Raji (cell line): Measurements from ENCODE around the gene TBC1D14.

Experiments
- POLR2A ChIP-seq: IDR thresholded peaks from 2 replicates; pipeline ENCODE4 v1.6.1; 2011; ENCODE audit warnings: low read depth, low read length, control low read depth; ENCODE audit not compliant: insufficient read depth

TBC1D14 gene

DNA sequence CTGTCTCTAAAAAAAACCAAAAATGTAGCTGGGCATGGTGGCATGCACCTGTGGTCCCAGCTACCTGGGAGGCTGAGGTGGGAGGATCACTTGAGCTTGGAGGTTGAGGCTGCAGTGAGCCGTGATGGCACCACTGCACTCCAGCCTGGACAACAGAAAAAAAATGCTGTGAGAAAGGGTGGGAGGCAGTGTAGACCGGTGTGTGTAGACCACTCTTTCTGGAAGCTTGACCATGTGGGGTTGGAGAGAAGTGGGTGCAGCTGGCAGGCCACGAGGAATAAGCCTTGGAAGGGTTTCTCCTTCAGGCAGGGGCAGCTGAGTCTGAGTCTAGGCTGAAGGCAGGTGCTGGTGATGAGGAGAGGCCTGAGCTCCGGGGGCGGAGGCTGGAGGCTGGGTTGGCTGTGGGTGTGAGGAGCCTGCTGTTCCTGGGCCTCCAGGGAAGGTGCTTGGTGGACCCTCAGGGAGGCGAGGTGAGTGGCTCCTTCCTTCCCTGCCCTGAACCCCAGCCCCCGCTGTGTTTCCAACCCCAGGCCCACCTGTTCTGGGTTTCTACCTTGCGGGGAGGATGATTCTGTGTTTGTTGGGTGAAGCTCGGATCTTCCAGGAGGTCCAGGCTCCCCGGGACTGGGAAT is 9.3 kb upstream of the TBC1D14 start:
- no peak for TF ChIP-seq POLR2A

DNA sequence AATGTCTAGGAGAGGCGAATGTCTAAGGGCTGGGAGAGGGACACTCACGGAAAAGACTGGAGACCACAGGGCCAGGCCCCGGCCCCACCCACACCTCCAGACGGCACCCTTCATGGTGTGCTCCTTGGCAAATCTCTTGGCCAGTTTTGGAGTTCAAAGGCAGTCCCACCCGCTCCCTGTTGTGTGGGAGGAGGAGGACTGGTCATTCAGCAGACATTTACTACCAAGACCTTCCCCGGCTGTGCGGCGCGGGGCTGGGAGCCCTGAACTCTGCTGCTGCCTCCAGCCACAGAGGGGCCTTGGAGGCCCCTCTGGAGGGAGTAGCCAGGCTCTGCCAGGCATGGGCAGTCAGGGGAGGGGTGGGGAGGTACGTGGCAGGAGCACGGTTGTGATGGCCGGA is 8.7 kb upstream of the TBC1D14 start:
- no peak for TF ChIP-seq POLR2A

DNA sequence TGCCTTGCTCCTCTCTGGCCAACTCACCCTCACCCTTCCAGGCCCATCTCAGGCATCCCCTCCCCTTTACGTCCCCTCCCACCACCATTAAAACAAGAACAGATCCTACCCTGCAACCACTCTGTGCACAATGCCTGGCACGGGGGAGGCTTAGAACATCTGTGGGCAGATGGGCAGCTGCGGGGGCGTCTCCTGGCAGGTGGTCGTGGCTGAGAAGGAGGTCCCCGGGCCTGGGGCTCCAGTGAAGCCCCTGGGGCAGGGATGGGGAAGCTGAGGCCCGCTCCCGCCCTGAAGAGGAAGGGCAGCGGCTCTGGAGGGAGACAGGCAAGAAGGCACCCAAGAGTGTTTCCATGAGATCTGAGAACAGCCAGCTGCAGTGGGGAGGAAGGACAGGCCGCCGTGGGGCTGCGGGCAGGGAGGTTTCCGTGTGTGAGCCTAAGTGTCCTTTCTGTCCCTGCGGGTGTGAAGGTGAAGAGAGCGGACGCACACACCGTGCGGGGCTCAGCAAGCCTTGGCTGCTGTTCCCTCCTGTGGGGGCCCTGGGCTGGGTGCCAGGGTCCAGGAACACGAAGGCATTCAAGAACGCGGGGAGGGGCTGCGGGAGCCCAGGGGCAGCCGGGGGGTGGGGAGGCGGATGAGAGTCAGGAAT is 7.8 kb upstream of the TBC1D14 start:
- no peak for TF ChIP-seq POLR2A

DNA sequence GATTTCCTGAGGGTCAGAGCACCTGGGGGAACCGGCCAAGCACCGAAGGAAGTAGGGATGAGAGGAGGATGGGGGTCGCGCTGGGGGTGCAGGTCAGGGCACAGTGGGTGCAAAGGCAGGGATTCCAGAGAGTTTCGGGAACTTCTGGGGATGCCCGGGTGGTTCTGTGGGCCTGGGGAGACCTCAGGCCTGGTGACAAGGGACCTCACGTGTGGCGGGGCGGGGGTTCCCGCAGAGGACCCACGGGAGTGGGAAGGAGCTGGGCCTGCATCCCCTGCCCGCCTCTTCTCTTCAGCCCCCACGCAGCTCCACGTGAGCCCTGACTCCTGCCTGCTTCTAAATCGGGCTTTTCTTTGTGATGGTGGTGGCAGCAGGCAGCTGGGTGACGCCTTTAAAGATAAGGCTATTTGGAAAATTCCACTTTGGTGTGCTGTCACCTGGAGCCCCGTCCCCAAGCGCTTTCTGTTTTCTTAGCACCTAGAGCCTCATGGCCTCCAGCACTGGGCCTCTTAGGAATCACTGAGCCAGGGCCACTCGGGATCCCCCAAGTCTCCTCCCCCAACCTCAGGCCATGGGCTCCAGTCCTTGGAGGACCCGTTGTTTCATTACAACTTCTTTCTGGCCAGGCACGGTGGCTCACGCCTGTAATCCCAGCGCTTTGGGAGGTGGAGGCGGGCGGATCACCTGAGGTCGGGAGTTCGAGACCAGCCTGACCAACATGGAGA is 7.1 kb upstream of the TBC1D14 start:
- TF ChIP-seq POLR2A, result no peak

DNA sequence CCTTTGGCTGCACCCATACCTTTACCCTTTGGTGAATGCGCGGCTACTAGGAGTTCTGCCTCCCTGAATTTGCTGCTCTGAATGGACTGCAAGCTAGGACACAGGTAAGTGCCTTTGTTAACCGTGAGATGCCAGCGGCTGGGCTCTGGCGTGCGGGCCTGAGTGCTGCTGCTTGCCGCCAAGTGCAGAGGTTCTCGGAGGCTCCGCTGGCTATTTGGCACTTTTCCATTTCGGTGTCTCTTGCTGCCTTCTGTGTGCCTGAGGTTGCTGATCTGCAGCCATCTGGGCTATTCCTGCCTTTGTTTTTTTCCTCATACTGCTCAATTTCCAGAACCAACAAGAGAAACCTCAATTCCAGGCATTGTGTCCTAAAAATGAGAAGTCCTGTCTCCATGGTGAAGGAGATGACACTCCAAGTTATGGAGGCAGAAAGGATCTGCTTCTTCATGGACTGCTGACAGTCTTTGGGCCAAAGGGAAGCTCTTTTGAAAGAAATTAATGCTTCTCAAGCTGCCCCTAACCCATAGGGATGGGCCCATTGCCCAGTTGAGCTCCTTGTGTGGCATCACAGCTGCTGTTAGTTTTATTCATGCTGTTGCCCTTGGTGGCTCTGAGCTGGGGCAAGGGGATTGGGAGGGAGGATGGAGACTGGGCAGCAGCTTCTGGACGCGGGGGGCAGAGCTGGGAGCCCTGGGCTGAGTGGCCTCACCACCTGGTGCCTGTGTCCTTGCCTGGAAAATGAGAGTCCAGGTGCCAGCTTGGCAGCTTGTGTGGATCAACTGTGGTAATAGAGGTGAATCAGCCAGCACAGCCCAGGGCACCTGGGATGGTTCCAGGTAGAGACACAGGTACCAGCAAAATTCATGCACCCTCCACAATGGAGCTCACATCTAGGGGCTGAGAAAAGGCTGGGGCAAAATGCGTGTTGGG is 3.8 kb upstream of the TBC1D14 start:
- no peak for TF ChIP-seq POLR2A

DNA sequence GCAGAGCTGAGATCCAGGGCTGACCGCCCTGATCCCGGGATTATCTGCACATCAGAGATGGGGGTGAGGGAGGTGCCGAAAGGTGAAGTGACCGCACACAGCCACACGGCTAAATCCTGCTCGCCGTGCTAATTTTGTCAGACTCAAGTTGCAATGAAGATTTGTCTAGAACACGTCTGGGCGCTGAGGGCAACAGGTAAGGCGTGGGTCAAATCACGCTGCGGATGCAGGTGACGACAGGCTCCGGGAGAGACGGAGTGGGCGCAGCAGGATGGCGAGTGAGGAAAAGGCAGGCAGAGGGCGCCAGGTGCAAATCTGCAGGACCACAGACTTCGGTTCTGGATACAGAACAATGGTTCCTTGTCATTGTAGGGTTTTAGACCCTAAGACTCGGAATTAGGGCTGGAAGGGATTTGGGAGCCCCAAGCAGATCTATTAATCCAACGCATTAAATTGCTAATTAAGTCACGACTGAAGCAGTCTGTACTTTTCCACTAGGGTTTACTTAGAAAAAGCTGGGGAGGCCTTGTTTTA is 1.9 kb upstream of the TBC1D14 start:
- TF ChIP-seq POLR2A, result no peak

DNA sequence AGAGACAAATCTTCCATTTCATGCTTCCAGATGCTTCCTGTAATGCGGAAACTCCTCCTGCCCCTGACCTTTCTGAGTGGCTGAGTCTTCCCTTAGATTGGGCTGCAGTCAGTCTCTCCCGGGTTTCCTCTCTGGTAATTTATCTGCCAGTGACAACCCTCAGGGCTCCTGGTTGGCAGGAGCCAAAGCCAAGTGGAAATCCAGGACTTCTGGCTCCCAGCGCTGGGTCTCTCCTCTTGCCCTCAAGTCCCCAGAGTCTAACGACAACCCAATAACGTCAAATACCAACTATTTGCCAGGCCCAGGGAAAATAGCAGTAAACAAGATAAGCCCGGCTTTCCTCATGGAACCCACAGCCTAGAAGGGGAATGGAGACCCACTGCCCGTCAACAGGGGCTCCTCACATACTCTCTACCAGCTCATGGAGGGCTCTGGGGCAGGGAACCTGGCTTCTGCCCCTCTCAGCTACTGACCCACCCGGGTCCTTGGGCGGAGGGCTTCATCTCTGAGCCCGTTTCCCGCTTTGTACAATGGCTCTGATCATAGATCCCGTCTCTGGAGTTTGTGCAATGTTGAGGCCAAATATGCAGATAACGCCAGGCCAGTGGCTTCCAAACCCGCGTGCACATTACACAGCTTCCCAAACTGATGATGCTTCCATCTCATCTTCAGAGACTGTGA is 1.1 kb upstream of the TBC1D14 start:
- no peak for TF ChIP-seq POLR2A

DNA sequence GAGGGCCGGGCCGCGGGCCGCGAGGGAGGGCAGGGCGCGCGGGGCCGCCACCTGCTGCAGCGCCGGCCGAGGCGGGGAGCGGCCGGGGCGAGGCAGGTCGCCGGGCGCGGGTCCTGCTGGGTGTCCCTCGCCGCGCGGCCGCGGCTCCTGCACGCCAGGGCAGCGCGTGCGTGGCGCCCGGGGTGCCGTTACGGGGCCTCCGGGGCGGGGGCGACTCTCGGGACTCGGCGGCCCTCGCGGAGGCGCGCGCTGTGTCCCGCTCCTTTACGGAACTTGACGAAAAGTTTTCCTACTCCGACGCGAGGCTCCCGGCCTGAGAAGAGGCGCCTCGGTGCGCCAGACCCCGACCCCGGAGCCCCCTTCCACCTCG is 329 bp downstream of the TBC1D14 start:
- TF ChIP-seq POLR2A, result no peak

DNA sequence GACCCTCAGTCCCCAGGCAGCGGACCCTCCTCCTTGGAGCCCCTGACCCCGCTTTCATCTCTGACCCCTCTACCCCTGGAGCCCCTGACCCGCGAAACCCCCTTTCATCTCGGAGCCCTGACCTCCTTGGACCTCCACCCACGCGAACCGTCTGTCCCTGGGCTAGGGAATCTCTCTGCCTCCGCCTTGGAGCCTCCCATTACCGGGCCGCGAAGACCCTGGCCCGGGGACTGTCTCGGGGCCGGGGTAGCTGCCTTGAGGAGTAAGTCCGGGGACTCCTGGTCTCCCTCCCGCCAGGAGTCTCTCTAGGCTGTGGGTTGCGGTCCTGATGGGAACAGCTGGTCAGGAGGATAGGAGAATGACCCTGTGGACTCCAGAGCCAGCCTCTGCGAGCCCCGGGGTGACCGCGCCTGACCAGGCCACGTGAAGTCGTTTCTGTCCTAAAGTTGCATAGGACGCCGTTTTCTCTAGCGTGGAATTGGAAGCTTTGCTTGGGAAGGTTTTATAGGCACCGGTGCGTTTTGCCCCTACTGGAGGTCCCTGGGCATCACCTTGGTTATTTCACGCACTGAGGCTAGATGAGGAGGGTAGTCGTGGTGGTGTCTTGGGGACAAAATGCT is 824 bp downstream of the TBC1D14 start:
- TF ChIP-seq POLR2A, result no peak

DNA sequence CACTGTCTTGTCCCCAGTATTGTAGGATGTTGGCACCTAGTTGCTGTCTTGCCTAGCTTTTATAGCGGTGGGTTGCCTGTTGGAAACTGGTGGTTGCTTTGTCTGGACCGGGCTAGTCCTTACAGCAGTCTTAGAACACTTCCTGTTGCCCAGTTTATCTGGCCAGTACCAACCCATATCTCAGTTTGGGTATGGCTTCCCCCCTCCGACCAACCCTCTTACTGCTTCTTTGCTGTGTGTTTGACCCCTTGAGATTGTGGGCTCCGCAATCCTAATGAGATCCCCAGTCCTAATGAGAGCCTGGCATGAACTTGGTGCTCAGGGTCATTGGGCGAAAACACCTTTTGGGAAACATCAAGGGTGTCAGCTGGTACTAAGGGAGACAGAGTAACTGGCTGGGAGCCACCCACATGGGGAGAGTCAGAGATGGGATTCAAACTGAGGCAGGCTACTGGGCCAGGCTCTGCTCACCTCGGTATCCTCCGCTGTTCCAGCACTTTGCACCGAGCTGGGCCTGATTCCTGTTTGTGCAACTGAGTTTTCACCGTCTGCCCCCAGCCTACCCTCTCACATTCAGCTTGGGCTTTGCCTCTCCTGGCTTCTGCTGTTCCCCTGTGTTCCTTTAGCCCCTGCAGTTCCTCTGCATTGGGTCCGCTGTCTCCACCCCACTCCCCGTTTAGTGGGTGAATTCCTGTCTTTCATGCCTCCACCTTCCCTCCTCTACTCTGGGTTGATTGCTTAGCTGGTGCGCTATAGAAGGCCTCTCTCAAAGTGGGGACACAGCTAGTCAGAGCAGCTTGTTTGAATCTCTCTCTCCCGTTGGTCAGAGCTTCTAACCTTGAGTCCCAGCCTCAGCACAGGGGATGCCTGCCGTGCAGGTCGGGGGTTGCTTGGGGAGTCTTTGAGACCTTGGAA is 1.6 kb downstream of the TBC1D14 start:
- no peak for TF ChIP-seq POLR2A

DNA sequence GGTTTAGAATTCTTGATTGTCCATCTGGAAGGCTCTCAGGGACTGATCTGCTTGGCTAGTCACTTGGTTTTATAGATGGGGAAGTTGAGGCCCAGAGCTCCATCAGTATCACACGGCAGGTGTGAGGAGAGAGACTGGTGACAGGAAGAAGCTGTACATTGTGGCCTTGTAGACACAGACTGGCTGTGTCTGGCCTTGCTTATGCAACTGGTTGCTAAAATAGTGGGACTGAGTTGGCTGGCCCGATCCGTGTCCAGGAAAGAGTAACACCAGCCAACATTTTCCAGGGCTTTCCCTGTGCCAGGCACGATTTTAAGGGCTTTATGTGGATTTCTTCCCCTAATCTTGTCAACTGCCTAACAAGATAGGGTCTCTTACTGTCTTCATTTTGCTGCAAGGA is 2.8 kb downstream of the TBC1D14 start:
- no peak for TF ChIP-seq POLR2A

DNA sequence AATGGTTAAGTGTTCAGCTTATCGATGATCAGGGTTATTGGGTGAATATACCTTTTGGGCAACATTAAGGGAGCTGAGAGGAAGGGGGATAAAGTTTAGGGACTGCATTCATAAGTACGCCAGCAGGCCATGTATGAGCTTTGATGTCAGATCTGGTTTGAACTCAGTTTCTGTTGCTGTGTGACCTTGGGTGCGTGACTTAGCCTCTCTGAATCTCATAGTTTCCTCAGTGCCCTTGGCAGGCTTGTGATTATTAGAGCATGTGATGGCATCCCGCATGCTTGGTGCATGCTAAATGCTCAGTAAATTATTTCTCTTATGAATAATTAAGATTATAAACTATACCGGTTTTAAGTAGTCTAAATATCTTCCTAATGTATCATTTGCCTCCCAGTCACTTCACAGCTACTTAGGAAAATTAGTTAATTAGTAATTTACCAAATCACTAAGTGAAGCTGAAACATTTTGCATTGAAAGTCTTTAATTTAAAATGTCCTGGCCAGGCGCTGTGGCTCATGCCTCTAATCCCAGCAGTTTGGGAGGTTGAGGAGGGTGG is 3.8 kb downstream of the TBC1D14 start:
- no peak for TF ChIP-seq POLR2A

DNA sequence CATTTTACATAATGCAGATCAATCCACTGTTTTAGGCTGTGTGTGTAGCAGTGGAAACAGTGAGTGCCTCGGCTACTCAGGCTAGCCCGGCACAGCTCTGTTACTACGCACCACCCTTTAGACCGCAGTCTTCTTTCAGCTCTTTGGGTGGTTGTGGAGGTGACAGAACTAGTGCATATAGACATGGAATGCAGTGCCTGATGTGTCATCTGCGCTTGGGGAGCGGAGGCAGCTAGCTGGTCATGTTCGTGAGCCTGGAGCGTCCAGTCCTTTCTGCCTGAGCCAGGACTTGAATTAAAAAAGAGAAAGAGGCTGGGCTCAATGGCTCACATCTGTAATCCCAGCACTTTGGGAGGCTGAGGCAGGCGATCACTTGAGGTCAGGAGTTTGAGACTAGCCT is 4.8 kb downstream of the TBC1D14 start:
- TF ChIP-seq POLR2A, result no peak
